ENCODE results near the gene CUL4A. TPM values are rescaled to one million over a fixed set of nuclear protein-coding genes. Genes with fewer than 3 reads are reported as not detected.

CUL4A gene
- total and polyA plus RNA-seq, 3 experiments from 2014 or later: 67.4 to 87.3 (median 82.5) TPM

Other genes with a start within 250 kb of the CUL4A start
- gene MCF2L, start 240.4 kb upstream of the CUL4A start, total RNA-seq: 1 to 10 TPM; 9.1 to 9.6 TPM
- gene MCF2L, start 240.4 kb upstream of the CUL4A start, polyA plus RNA-seq: 2.5 TPM
- gene F7, start 103.8 kb upstream of the CUL4A start, total RNA-seq: under 1 TPM; 0.22 to 0.29 TPM
- gene F7, start 103.8 kb upstream of the CUL4A start, polyA plus RNA-seq: 0.14 TPM
- gene F10, start 86.8 kb upstream of the CUL4A start, total RNA-seq: not detected
- gene F10, start 86.8 kb upstream of the CUL4A start, polyA plus RNA-seq: not detected
- gene PROZ, start 51.0 kb upstream of the CUL4A start, total RNA-seq: not detected
- gene PROZ, start 51.0 kb upstream of the CUL4A start, polyA plus RNA-seq: not detected
- 10 to 100 TPM; 60.1 to 62.3 TPM for gene PCID2, start 944 bp upstream of the CUL4A start, total RNA-seq
- 90.4 TPM for gene PCID2, start 944 bp upstream of the CUL4A start, polyA plus RNA-seq
- 100 to 1,000 TPM in 1 of 2 experiments, 10 to 100 TPM in 1; 97.2 to 110 TPM for gene LAMP1, start 87.6 kb downstream of the CUL4A start, total RNA-seq
- gene LAMP1, start 87.6 kb downstream of the CUL4A start, polyA plus RNA-seq: 36.6 TPM
- not detected for gene GRTP1, start 154.5 kb downstream of the CUL4A start, total RNA-seq
- gene GRTP1, start 154.5 kb downstream of the CUL4A start, polyA plus RNA-seq: not detected
- under 1 TPM; 0.84 to 0.85 TPM for gene ADPRHL1, start 243.9 kb downstream of the CUL4A start, total RNA-seq
- gene ADPRHL1, start 243.9 kb downstream of the CUL4A start, polyA plus RNA-seq: 0.56 TPM

All from CD8-positive, alpha-beta memory T cell (primary cell).